Stimulated activated CD8-positive, alpha-beta memory T cell treated with anti-CD3 and anti-CD28 coated beads, Interleukin-7, amount 100 ng/mL, for 4 hours (primary cell): ENCODE data around the gene PSD2.

Source experiments
- DNase-seq, 2 donors: peaks; one replicate each; pipeline ENCODE4 v3.0.0-alpha.2; 2020; ENCODE audit warnings: low read depth in 2 of 2

The PSD2 gene

DNA sequence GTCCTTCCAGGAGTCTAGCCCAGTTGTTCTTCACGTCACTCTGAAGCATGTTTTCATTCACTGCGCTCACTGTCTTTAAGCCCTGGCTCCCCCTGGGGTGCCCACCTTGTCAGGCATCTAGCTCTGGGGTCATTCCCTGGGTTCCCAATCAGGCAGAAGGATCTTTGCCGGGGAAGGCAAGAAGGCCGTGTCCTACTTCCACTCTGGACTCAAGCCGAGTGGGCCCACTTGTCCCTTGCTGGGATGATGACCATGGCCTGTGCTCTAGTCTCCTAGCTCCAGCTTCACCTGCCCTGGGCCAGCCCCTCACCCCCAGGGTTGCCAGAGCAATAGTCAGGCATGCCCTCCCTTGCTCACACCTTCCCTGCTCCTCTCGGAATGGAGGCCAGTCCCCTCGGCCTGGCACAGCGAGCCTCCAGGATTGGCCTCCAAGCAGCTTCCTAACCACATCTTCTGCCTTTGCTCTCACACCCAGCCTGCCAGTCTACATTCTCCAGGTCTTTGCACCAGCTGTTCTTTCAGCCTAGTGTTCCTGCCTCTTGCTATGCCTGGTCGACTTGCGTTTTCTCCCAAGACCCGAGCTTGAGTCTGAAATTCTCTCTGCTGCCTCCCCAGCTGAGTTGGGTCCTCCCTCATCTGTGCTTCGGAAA, 32.2 kb upstream of the PSD2 start:
- DNase-seq: no peak

GRCh38 chr5:139763930-139764791, 31.4 kb upstream of the PSD2 start:
- DNase-seq: no peak

GRCh38 chr5:139764886-139765408, 30.7 kb upstream of the PSD2 start:
- DNase-seq: no peak

DNA sequence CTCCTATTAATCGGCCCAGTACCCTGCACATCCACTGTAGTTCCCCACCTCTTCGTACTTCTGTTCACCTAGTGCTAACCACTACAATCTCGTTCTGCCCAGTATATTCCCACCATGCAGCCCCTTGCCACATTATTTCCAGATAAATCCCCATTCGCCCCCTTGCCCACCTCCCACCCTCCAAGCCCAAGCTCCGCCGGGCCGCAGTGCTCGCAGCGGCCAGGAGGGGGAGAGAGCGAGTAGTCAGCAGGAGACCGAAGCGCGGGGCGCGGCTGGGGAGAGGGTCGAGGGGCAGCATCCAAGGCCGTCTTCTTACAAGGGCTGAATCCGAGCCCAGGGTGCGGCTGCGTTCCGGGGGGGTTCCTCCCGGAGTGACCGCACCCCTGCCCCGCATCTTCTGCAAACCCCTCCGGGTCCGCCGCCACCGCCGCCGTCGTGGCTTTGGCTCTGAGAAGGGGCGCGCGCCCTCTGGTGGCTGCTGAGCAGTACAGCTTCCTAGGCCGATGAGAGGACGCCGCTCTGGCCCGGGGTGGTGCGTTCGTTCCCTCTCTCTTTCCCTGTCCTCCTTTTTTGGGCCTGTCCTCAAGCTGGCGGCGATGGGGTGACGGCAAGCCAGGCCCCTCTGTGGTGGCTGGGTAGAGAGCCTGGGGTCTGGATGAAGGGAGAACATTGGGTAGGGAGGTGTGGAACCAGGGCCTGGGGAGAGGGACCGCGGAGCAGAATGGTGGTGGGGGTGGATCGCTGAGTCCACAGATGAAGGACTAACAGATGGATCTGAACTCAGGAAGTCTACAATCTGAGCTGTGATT, 30.0 kb upstream of the PSD2 start:
- peak; percentile 44 to 68 for DNase-seq

DNA sequence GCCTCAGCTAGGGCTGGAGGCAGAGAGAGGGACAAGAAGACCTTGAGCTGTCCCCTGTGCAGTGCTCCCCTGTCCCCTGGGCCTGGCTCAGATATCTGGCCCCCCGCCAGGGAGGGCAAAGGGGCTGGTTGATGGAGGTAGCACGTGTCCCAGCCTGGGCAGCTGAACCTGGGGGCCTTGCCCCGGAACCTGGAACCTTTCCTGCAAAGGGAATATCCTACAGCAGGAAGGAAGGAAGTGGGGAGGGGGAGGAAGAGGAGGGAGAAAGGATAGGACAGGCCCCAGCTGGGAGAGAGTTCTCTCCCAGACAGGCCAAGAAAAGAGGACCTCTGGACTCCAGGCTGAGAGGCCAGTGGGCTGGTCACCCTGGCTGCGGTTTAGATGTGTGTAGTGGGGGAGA, 27.6 kb upstream of the PSD2 start:
- DNase-seq: no peak

GRCh38 chr5:139768807-139769465, 26.7 kb upstream of the PSD2 start:
- DNase-seq: no peak

- no peak for DNase-seq
Measured at GRCh38 chr5:139769477-139769876, 26.1 kb upstream of the PSD2 start.

GRCh38 chr5:139770722-139771121, 24.9 kb upstream of the PSD2 start:
- DNase-seq: no peak

DNA sequence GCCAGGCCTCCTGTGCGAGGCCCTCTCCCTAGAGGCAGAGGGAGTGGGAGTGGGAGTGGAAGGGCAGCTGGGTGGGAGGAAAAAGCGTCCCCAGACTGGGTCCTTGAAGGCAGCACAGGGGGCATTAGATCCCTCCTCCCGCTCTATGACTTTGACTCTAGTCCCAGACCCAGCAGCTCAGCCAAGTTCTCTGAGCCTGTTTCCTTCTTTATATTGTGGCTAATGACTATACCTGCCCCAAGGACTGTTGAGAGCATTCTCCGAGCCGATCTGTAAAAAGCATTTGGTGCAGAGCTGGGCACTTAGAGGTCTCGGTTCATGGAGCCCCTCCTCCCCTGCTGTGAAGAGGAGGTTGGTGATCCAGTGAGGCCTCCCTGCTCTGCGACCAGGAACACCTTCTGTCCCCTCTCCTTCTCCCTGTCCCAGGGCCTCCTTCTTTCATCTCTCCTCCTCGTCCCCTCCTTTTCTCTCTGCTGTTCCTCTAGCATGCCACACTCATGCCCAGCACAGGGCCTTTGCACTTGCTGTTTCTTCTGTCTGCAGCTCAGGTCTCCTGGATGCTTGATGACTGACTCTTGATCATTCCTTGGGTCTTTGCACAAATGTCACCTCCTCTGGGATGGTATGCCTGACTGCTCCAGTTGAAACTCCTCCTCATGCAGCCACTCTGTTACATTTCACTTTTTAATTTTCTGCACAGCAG, 23.4 kb upstream of the PSD2 start:
- DNase-seq: no peak

- no peak for DNase-seq
Measured at GRCh38 chr5:139772927-139773690, 22.5 kb upstream of the PSD2 start.

DNA sequence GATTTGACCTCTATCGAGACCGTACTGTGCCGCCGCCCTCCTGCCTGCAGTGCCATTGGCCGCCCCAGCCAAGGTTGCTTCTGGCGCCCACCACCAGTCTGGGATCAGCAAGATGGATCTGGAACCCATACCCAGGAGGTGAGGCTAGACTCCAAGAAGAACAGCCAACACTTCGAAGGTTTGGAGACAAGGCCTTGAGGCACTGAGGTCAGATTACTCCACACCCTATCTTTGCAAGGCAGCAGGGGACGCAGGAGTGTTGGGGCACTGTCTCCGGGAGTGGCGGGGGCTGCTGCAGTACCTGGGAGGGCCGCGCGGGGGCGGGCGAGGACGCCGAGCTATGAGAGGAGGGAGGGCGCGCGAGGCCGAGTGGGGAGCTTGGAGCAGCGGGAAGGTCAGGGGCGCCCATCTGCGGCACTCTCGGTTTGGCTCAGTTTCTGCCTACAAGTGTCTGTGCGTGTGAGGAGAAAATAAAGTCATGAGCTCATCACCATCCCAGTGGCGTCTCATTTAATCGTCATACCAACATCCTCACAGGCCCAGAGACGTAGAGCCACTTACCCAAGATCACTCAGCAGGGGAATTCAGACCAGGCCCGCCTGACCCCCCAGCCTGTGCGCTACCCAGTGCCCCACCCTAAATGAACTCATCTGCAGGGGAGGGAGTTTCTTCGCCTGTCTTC, 20.5 kb upstream of the PSD2 start:
- DNase-seq: peak; percentile 49 to 66

GRCh38 chr5:139775872-139776271, 19.7 kb upstream of the PSD2 start:
- DNase-seq: no peak

DNA sequence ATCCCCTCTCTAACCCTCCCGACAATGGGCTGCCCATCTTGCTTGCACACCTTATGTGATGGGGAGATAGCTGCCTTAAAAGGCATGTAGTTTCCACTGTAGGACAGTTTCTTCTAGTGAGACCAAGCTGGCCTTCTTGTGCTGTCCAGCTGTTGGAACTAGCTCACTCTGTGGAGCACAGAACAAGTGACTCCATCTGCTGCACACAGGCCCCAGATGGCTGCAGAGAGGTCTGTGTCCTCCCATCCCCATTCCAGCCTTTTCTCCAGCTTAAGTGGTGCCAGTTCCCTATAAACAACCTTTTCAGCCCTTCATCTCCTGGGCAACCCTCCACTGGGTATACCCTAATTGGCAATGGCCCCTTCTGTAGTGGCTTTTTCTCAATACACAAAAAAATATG, 18.7 kb upstream of the PSD2 start:
- no peak for DNase-seq

- DNase-seq: no peak
Measured at GRCh38 chr5:139783436-139783965, 12.1 kb upstream of the PSD2 start.

- DNase-seq: no peak
Measured at GRCh38 chr5:139784488-139784887, 11.1 kb upstream of the PSD2 start.

- DNase-seq: no peak
Measured at GRCh38 chr5:139787257-139787567, 8.4 kb upstream of the PSD2 start.

- DNase-seq: peak; percentile 68 to 72
Measured at GRCh38 chr5:139787568-139788293, 7.9 kb upstream of the PSD2 start.

- no peak for DNase-seq
Measured at GRCh38 chr5:139788294-139788910, 7.2 kb upstream of the PSD2 start.
